NCI-H1048 (cell line): ENCODE data around the gene MMP20.

Experiments used
- DNase-seq: peaks from one replicate; lab custom pipeline; 2025; lab: John Stamatoyannopoulos, UW

Gene MMP20

GRCh38 chr11:102559839-102560238, 65.3 kb downstream of the MMP20 start:
- DNase-seq, result no peak

GRCh38 chr11:102555091-102555490, 70.0 kb downstream of the MMP20 start:
- no peak for DNase-seq

- no peak for DNase-seq
Observed at GRCh38 chr11:102553835-102554282, 71.3 kb downstream of the MMP20 start.

GRCh38 chr11:102552447-102553194, 72.5 kb downstream of the MMP20 start:
- no peak for DNase-seq

- no peak for DNase-seq
Observed at GRCh38 chr11:102552020-102552419, 73.1 kb downstream of the MMP20 start.

- DNase-seq, result no peak
Observed at GRCh38 chr11:102551169-102551781, 73.9 kb downstream of the MMP20 start.

GRCh38 chr11:102546923-102547471, 78.1 kb downstream of the MMP20 start:
- DNase-seq, result no peak

- DNase-seq, result no peak
Observed at GRCh38 chr11:102546427-102546826, 78.7 kb downstream of the MMP20 start.

GRCh38 chr11:102545701-102546100, 79.4 kb downstream of the MMP20 start:
- DNase-seq, result no peak

- DNase-seq, result no peak
Observed at GRCh38 chr11:102544594-102544993, 80.5 kb downstream of the MMP20 start.

- DNase-seq, result no peak
Observed at GRCh38 chr11:102539567-102539966, 85.6 kb downstream of the MMP20 start.

GRCh38 chr11:102538932-102539331, 86.2 kb downstream of the MMP20 start:
- no peak for DNase-seq

GRCh38 chr11:102534261-102534872, 90.8 kb downstream of the MMP20 start:
- no peak for DNase-seq

GRCh38 chr11:102530558-102530957, 94.6 kb downstream of the MMP20 start, which contains the start of gene MMP7:
MMP7 (minus strand) TSS chr11:102530747; CDS start chr11:102530700, 47 bp downstream.
- no peak for DNase-seq

- DNase-seq, result no peak
Observed at GRCh38 chr11:102528618-102529017, 96.5 kb downstream of the MMP20 start.

- DNase-seq, result no peak
Observed at GRCh38 chr11:102527684-102528083, 97.4 kb downstream of the MMP20 start.

- no peak for DNase-seq
Observed at GRCh38 chr11:102527041-102527440, 98.1 kb downstream of the MMP20 start.
